GM18519 (cell line): ENCODE results near the gene ZNF750.

Experiments
- ATAC-seq: cut with Tn5 transposase; IDR thresholded peaks from one replicate; pipeline ENCODE4 v1.9.1; 2021; ENCODE audit warnings: mild to moderate bottlenecking, moderate library complexity; ENCODE audit not compliant: unreplicated experiment, low FRiP score

The ZNF750 gene

GRCh38 chr17:82836823-82837357, 2.9 kb downstream of the ZNF750 start:
- no peak for ATAC-seq

- ATAC-seq, result no peak
These were observed 3.9 kb downstream of the ZNF750 start for GRCh38 chr17:82835766-82836512.

- no peak for ATAC-seq
These were observed 4.7 kb downstream of the ZNF750 start for GRCh38 chr17:82835122-82835521.

- no peak for ATAC-seq
These were observed 6.8 kb downstream of the ZNF750 start for GRCh38 chr17:82832881-82833475.

- no peak for ATAC-seq
These were observed 7.4 kb downstream of the ZNF750 start for GRCh38 chr17:82832411-82832810.

GRCh38 chr17:82831818-82832200, 8.0 kb downstream of the ZNF750 start:
- ATAC-seq, result no peak

GRCh38 chr17:82831041-82831817, 8.6 kb downstream of the ZNF750 start:
- ATAC-seq, result no peak

GRCh38 chr17:82830249-82830661, 9.6 kb downstream of the ZNF750 start:
- ATAC-seq, result no peak

GRCh38 chr17:82828875-82829487, 10.8 kb downstream of the ZNF750 start:
- ATAC-seq, result no peak

- ATAC-seq, result no peak
These were observed 12.9 kb downstream of the ZNF750 start for GRCh38 chr17:82826956-82827355.

- no peak for ATAC-seq
These were observed 13.6 kb downstream of the ZNF750 start for GRCh38 chr17:82826211-82826610.

- no peak for ATAC-seq
These were observed 14.2 kb downstream of the ZNF750 start for GRCh38 chr17:82825540-82826124.

- ATAC-seq, result no peak
These were observed 16.8 kb downstream of the ZNF750 start for GRCh38 chr17:82823004-82823403.

GRCh38 chr17:82822281-82822680, 17.5 kb downstream of the ZNF750 start:
- ATAC-seq, result no peak

- ATAC-seq, result no peak
These were observed 18.3 kb downstream of the ZNF750 start for GRCh38 chr17:82821554-82821953.

- no peak for ATAC-seq
These were observed 19.3 kb downstream of the ZNF750 start for GRCh38 chr17:82820278-82821251.

GRCh38 chr17:82817947-82818346, 21.9 kb downstream of the ZNF750 start:
- no peak for ATAC-seq

- no peak for ATAC-seq
These were observed 23.5 kb downstream of the ZNF750 start for GRCh38 chr17:82816358-82816757.

- no peak for ATAC-seq
These were observed 24.0 kb downstream of the ZNF750 start for GRCh38 chr17:82815790-82816305.
